Activated T-helper 2 cell treated with anti-CD3 and anti-CD28 coated beads, Interferon-gamma antibody, Interleukin-2, Interleukin-4, amounts not matched to agents 10 μg/mL and 5 μg/mL and 100 μg/mL, durations not matched to agents 14 hours and 24 hours and 36 hours (primary cell): ENCODE measurements around the gene P2RX7. TPM values are rescaled to one million over a fixed set of nuclear protein-coding genes. Genes with fewer than 3 reads are reported as not detected.

Experiments used
- DNase-seq: peaks from one replicate; pipeline ENCODE4 v3.0.0; 2021; ENCODE audit warnings: low spot score
- H3K27ac Mint-ChIP-seq: one replicate; pipeline ENCODE4 v1.8.0; 2021; ENCODE audit warnings: mixed read lengths
- H3K27me3 Mint-ChIP-seq: one replicate; pipeline ENCODE4 v1.8.0; 2021; ENCODE audit warnings: low read depth, mixed read lengths
- H3K36me3 Mint-ChIP-seq: one replicate; pipeline ENCODE4 v1.8.0; 2021; ENCODE audit warnings: low read depth, mixed read lengths
- H3K4me1 Mint-ChIP-seq: one replicate; pipeline ENCODE4 v1.8.0; 2021; ENCODE audit warnings: low read depth, mixed read lengths
- H3K4me3 Mint-ChIP-seq: one replicate; pipeline ENCODE4 v1.8.0; 2021; ENCODE audit warnings: low read depth, mild to moderate bottlenecking, moderate library complexity, mixed read lengths
- H3K9me3 Mint-ChIP-seq: one replicate; pipeline ENCODE4 v1.8.0; 2021; ENCODE audit warnings: mixed read lengths
- intact Hi-C: fragments of 100-400 bp; cut with micrococcal nuclease; formaldehyde crosslinking; loops from one replicate; pipeline ENCODE4 v1.15.1; 2023
- total RNA-seq: library from RNA; stranded (reverse); gene quantifications from 2 replicates; pipeline ENCODE4 v1.2.3, GENCODE V29; 2022

Gene P2RX7
- 6.5 and 6.6 TPM in 2 replicates for total RNA-seq

GRCh38 chr12:121132601-121133481 lies at the start of gene P2RX7:
P2RX7 (plus strand) TSS chr12:121132876; CDS start chr12:121132971, 95 bp downstream.
- DNase-seq = peak; percentile 22
- H3K27ac Mint-ChIP-seq = peak within 1 kb of the TSS; percentile 90
- peaks cover 4% of the 10 kb centered on the region for H3K9me3 Mint-ChIP-seq
- H3K36me3 Mint-ChIP-seq = peaks cover 13% of the 10 kb centered on the region
- H3K4me3 Mint-ChIP-seq = peak within 1 kb of the TSS; percentile 83
- peaks cover 60% of the 10 kb centered on the region for H3K4me1 Mint-ChIP-seq
- no peaks in the 10 kb centered on the region for H3K27me3 Mint-ChIP-seq
- intact Hi-C loops = loop anchor here (2.0 kb wide), 1 partner anchor 78 kb away; the partner anchor contains the start of gene P2RX4

GRCh38 chr12:121084229-121084628 lies 48.4 kb upstream of the P2RX7 start:
- no peak overlapping the region for H3K4me3 Mint-ChIP-seq
- no peaks in the 10 kb centered on the region for H3K9me3 Mint-ChIP-seq
- intact Hi-C loops = no loop called here
- no peak for DNase-seq
- no peaks in the 10 kb centered on the region for H3K36me3 Mint-ChIP-seq
- H3K27me3 Mint-ChIP-seq = peaks cover 13% of the 10 kb centered on the region
- H3K4me1 Mint-ChIP-seq = peaks cover 12% of the 10 kb centered on the region
- no peak overlapping the region for H3K27ac Mint-ChIP-seq

GRCh38 chr12:121085069-121085468 lies 47.6 kb upstream of the P2RX7 start:
- H3K27me3 Mint-ChIP-seq = peaks cover 13% of the 10 kb centered on the region
- no peaks in the 10 kb centered on the region for H3K9me3 Mint-ChIP-seq
- peaks cover 12% of the 10 kb centered on the region for H3K4me1 Mint-ChIP-seq
- no peak overlapping the region for H3K27ac Mint-ChIP-seq
- H3K4me3 Mint-ChIP-seq = no peak overlapping the region
- no peak for DNase-seq
- intact Hi-C loops = no loop called here
- no peaks in the 10 kb centered on the region for H3K36me3 Mint-ChIP-seq

GRCh38 chr12:121085506-121086353 lies 46.9 kb upstream of the P2RX7 start:
- Mint-ChIP-seq H3K9me3 (no peaks in the 10 kb centered on the region), H3K27me3 (peaks cover 13% of the 10 kb centered on the region), H3K27ac (no peak overlapping the region), H3K4me3 (no peak overlapping the region), H3K4me1 (peaks cover 12% of the 10 kb centered on the region), H3K36me3 (no peaks in the 10 kb centered on the region)
- intact Hi-C loops = no loop called here
- DNase-seq = no peak

GRCh38 chr12:121086781-121087295 lies 45.8 kb upstream of the P2RX7 start:
- H3K4me1 Mint-ChIP-seq = peaks cover 12% of the 10 kb centered on the region
- no peak overlapping the region for H3K4me3 Mint-ChIP-seq
- H3K36me3 Mint-ChIP-seq = no peaks in the 10 kb centered on the region
- peaks cover 9% of the 10 kb centered on the region for H3K27me3 Mint-ChIP-seq
- no peak for DNase-seq
- intact Hi-C loops = no loop called here
- no peak overlapping the region for H3K27ac Mint-ChIP-seq
- no peaks in the 10 kb centered on the region for H3K9me3 Mint-ChIP-seq

- H3K36me3 Mint-ChIP-seq = no peaks in the 10 kb centered on the region
- DNase-seq = no peak
- intact Hi-C loops = no loop called here
- peak overlapping the region; percentile 13 for H3K27ac Mint-ChIP-seq
- no peaks in the 10 kb centered on the region for H3K9me3 Mint-ChIP-seq
- H3K27me3 Mint-ChIP-seq = peaks cover 3% of the 10 kb centered on the region
- H3K4me1 Mint-ChIP-seq = peaks cover 20% of the 10 kb centered on the region
- no peak overlapping the region for H3K4me3 Mint-ChIP-seq
These were observed 45.0 kb upstream of the P2RX7 start for GRCh38 chr12:121087467-121088194.

- Mint-ChIP-seq H3K4me3 (no peak overlapping the region), H3K27ac (no peak overlapping the region), H3K27me3 (peaks cover 3% of the 10 kb centered on the region), H3K4me1 (peaks cover 22% of the 10 kb centered on the region), H3K36me3 (no peaks in the 10 kb centered on the region), H3K9me3 (no peaks in the 10 kb centered on the region)
- intact Hi-C loops = no loop called here
- no peak for DNase-seq
These were observed 44.5 kb upstream of the P2RX7 start for GRCh38 chr12:121088195-121088585.

- intact Hi-C loops = no loop called here
- peaks cover 2% of the 10 kb centered on the region for H3K27me3 Mint-ChIP-seq
- H3K27ac Mint-ChIP-seq = no peak overlapping the region
- no peaks in the 10 kb centered on the region for H3K9me3 Mint-ChIP-seq
- peaks cover 26% of the 10 kb centered on the region for H3K4me1 Mint-ChIP-seq
- no peak overlapping the region for H3K4me3 Mint-ChIP-seq
- no peak for DNase-seq
- H3K36me3 Mint-ChIP-seq = no peaks in the 10 kb centered on the region
These were observed 43.5 kb upstream of the P2RX7 start for GRCh38 chr12:121089031-121089812.

- DNase-seq = no peak
- intact Hi-C loops = no loop called here
- Mint-ChIP-seq H3K27ac (no peak overlapping the region), H3K9me3 (no peaks in the 10 kb centered on the region), H3K4me3 (no peak overlapping the region), H3K27me3 (peaks cover 1% of the 10 kb centered on the region), H3K36me3 (no peaks in the 10 kb centered on the region), H3K4me1 (peaks cover 27% of the 10 kb centered on the region)
These were observed 42.8 kb upstream of the P2RX7 start for GRCh38 chr12:121089813-121090430.

- no peak overlapping the region for H3K4me3 Mint-ChIP-seq
- no peak overlapping the region for H3K27ac Mint-ChIP-seq
- DNase-seq = no peak
- H3K36me3 Mint-ChIP-seq = no peaks in the 10 kb centered on the region
- peaks cover 4% of the 10 kb centered on the region for H3K27me3 Mint-ChIP-seq
- H3K4me1 Mint-ChIP-seq = peaks cover 37% of the 10 kb centered on the region
- intact Hi-C loops = no loop called here
- no peaks in the 10 kb centered on the region for H3K9me3 Mint-ChIP-seq
These were observed 41.8 kb upstream of the P2RX7 start for GRCh38 chr12:121090586-121091514.

- H3K27ac Mint-ChIP-seq = peak overlapping the region; percentile 64
- H3K36me3 Mint-ChIP-seq = no peaks in the 10 kb centered on the region
- intact Hi-C loops = no loop called here
- peaks cover 4% of the 10 kb centered on the region for H3K27me3 Mint-ChIP-seq
- H3K9me3 Mint-ChIP-seq = no peaks in the 10 kb centered on the region
- DNase-seq = no peak
- H3K4me1 Mint-ChIP-seq = peaks cover 40% of the 10 kb centered on the region
- H3K4me3 Mint-ChIP-seq = peak overlapping the region; percentile 64
These were observed 40.6 kb upstream of the P2RX7 start for GRCh38 chr12:121092034-121092433.
